Endothelial cell of umbilical vein (primary cell): ENCODE measurements around the gene COL7A1. TPM values are rescaled to one million over a fixed set of nuclear protein-coding genes. Genes with fewer than 3 reads are reported as not detected.

Source experiments
- BruUV-seq: library from RNA; stranded (reverse); fragments of 400-500 nt; replicated peaks from 2 replicates; lab custom pipeline; 2021; lab: Mats Ljungman, UMichigan
- CTCF ChIA-PET: fragments of 300-600, 350-600 bp; sonication (Branson Sonifier 250); formaldehyde crosslinking; loops from one replicate; lab custom pipeline; 2021; ENCODE audit warnings: antibody characterized with exemption, inconsistent platforms; lab: Charles Lee
- POLR2A ChIA-PET: fragments of 300-600, 350-600 bp; sonication (Branson Sonifier 250); formaldehyde crosslinking; loops from one replicate; lab custom pipeline; 2021; ENCODE audit warnings: antibody characterized with exemption, inconsistent platforms; lab: Charles Lee
- DNase-seq: peaks from one replicate; pipeline ENCODE4 v3.0.0-alpha.2; 2011; ENCODE audit warnings: low read depth, low spot score
- FAIRE-seq: peaks from 2 replicates; lab custom pipeline; 2011; peaks lifted over from hg19 to GRCh38; lab: Jason Lieb, UNC
- H2AFZ ChIP-seq: 2 replicates; pipeline ENCODE4 v1.6.0; 2012; ENCODE audit warnings: low read depth, low read length, control low read depth, inconsistent platforms
- H3K27ac ChIP-seq: 2 replicates; pipeline ENCODE4 v1.5.1; 2011; ENCODE audit warnings: low read depth, mild to moderate bottlenecking, control low read depth, low read length, moderate library complexity; ENCODE audit not compliant: insufficient read depth
- H3K27me3 ChIP-seq, 2 experiments: 2 replicates each; pipeline versions ENCODE4 v1.6.0 to v1.6.1; 2011; ENCODE audit warnings: low read length in 2 of 2, mixed read lengths in 1 of 2; ENCODE audit not compliant: control insufficient read depth in 2 of 2, insufficient read depth in 2 of 2
- H3K36me3 ChIP-seq, 2 experiments: 2 replicates in 1 of 2; 3 replicates in 1 of 2; pipeline ENCODE4 v1.5.1; 2011; ENCODE audit warnings: low read length in 2 of 2, mild to moderate bottlenecking in 1 of 2, moderate library complexity in 1 of 2; ENCODE audit not compliant: control insufficient read depth in 2 of 2, insufficient read depth in 2 of 2; ENCODE audit errors: extremely low read depth in 1 of 2
- H3K4me1 ChIP-seq: 3 replicates; pipeline ENCODE4 v1.5.1; 2011; ENCODE audit warnings: mild to moderate bottlenecking, low read length; ENCODE audit not compliant: control insufficient read depth, insufficient read depth; ENCODE audit errors: extremely low read depth
- H3K4me2 ChIP-seq: 2 replicates; pipeline ENCODE4 v1.6.1; 2011; ENCODE audit warnings: low read length, control low read depth, mixed read lengths; ENCODE audit not compliant: insufficient read depth
- H3K4me3 ChIP-seq, 3 experiments: fragments of 200-600 bp in 1 of 3; sonication (generic), shearing (Covaris generic) in 1 of 3; replicated peaks in 1 of 3; 2 replicates each; pipeline ENCODE4 v1.5.1; 2011 to 2016; ENCODE audit warnings: control low read depth in 3 of 3, low read length in 3 of 3, mild to moderate bottlenecking in 2 of 3, inconsistent platforms in 1 of 3, low read depth in 1 of 3, moderate library complexity in 1 of 3; ENCODE audit not compliant: insufficient read depth in 1 of 3
- H3K79me2 ChIP-seq: 2 replicates; pipeline ENCODE4 v1.6.0; 2012; ENCODE audit warnings: low read length, inconsistent platforms; ENCODE audit not compliant: control insufficient read depth, insufficient read depth
- H3K9ac ChIP-seq: replicated peaks from 2 replicates; pipeline ENCODE3; 2011; ENCODE audit warnings: low read length, control low read depth; ENCODE audit not compliant: insufficient read depth; ENCODE audit errors: extremely low read depth
- H3K9me1 ChIP-seq: replicated peaks from 3 replicates; pipeline ENCODE4 v1.6.0; 2011; ENCODE audit warnings: mild to moderate bottlenecking, low read length; ENCODE audit not compliant: control insufficient read depth, insufficient read depth; ENCODE audit errors: extremely low read depth
- H3K9me3 ChIP-seq: replicated peaks from 2 replicates; pipeline ENCODE4 v1.5.1; 2012; ENCODE audit warnings: low read length, inconsistent platforms; ENCODE audit not compliant: control insufficient read depth, insufficient read depth
- H4K20me1 ChIP-seq: replicated peaks from 2 replicates; pipeline ENCODE3; 2011; ENCODE audit warnings: mild to moderate bottlenecking, low read length; ENCODE audit not compliant: control insufficient read depth, insufficient read depth; ENCODE audit errors: extremely low read depth
- EZH2 ChIP-seq: IDR thresholded peaks from 2 replicates; pipeline ENCODE4 v1.6.1; 2012; ENCODE audit warnings: borderline replicate concordance, low read depth, mild to moderate bottlenecking, moderate library complexity, low read length, inconsistent platforms; ENCODE audit not compliant: severe bottlenecking
- FOS ChIP-seq: IDR thresholded peaks from 2 replicates; pipeline ENCODE4 v1.6.1; 2011; ENCODE audit warnings: mild to moderate bottlenecking, low read length, moderate library complexity, borderline replicate concordance; ENCODE audit not compliant: insufficient read depth
- GATA2 ChIP-seq: IDR thresholded peaks from 2 replicates; pipeline ENCODE4 v1.7.0; 2011; ENCODE audit warnings: low read depth, mild to moderate bottlenecking, moderate library complexity, mixed read lengths, low read length; ENCODE audit not compliant: insufficient read length, insufficient read depth
- JUN ChIP-seq: IDR thresholded peaks from 2 replicates; pipeline ENCODE4 v1.6.1; 2011; ENCODE audit warnings: borderline replicate concordance, low read depth; ENCODE audit not compliant: insufficient read length, insufficient read depth
- MYC ChIP-seq: IDR thresholded peaks from one replicate; pipeline ENCODE4 v1.6.1; 2011; ENCODE audit warnings: mild to moderate bottlenecking, low read depth, low read length
- POLR2A ChIP-seq: IDR thresholded peaks from 2 replicates; pipeline ENCODE4 v1.6.1; 2012; ENCODE audit warnings: low read depth, mild to moderate bottlenecking, control low read depth, low read length
- POLR2AphosphoS5 ChIP-seq: IDR thresholded peaks from 2 replicates; pipeline ENCODE4 v1.6.1; 2012; ENCODE audit warnings: low read depth, mild to moderate bottlenecking, control low read depth, low read length, moderate library complexity; ENCODE audit not compliant: insufficient read depth
- dilution Hi-C: fragments of 300-500 bp; cut with MboI; formaldehyde crosslinking; loops from one replicate; pipeline ENCODE4 v1.15.0; 2019; ENCODE audit warnings: low sequenced_read_pairs; ENCODE audit not compliant: extremely low pct_ligation_motif_present
- intact Hi-C: fragments of 100-400 bp; cut with micrococcal nuclease; formaldehyde crosslinking; loops from one replicate; pipeline ENCODE4 v1.10.0; 2022
- polyA plus RNA-seq, 4 experiments: library from polyadenylated mRNA; depleted of rRNA in 3 of 4; stranded (reverse) in 3 of 4; unstranded in 1 of 4; fragments of >200 nt; gene quantifications; 2 replicates each; pipeline versions ENCODE4 v1.2.1 to v1.2.3, GENCODE V29; 2011 to 2012; ENCODE audit warnings: missing spikeins in 1 of 4
- total RNA-seq: library from RNA; stranded (reverse); gene quantifications from 2 replicates; pipeline ENCODE4 v1.2.3, GENCODE V29; 2021
- TF ChIP-seq, protein P1 (sequence below), 2 donors: IDR thresholded peaks; 1 replicate in 1 of 2; 2 replicates in 1 of 2; pipeline ENCODE4 v1.5.1; 2011; ENCODE audit warnings: low read length in 2 of 2, mild to moderate bottlenecking in 2 of 2, moderate library complexity in 2 of 2, control low read depth in 1 of 2, inconsistent platforms in 1 of 2, low read depth in 1 of 2; ENCODE audit not compliant: insufficient read depth in 1 of 2; ENCODE audit errors: extremely low read depth in 1 of 2
- TF ChIP-seq, protein P2 (sequence below): IDR thresholded peaks from 2 replicates; pipeline ENCODE4 v1.6.1; 2011; ENCODE audit not compliant: insufficient read depth, insufficient read length

The COL7A1 gene
- total and polyA plus RNA-seq, 2 donors (not counting 3 experiments of a cell fraction or from before 2014, with no cell fraction given) = 0.55 to 1.9 TPM

DNA sequence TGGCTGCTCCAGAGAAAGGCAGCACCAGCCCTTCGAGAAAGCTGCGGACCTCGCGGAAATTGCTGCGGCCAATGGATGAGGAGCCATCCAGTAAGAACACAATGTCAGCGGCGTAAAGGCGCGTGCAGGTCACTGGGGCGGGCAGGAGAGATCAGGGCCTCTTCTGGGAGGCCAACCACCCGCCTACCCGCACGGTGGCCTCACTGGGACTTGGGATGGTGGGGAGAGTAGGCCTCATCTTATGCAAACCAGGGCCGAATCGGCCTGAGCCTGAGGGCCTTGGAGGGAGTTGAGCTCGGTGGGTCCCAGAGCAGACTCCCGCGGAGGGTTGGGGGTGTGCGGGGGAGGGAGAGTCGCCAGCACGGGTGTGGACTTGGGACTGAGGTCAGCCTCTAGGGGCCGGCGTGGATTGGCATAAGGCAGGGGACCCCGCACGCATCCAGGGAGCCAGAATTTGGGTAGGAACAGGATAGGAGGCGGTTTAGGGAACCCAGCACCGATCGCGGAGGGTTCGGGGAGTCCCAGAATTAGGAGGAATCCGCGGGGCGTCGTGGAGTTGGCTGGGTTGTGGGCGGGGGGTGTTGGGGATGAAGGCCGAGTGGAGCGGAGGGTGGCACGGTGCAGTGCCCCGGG, 596 bp downstream of the COL7A1 start:
- intact Hi-C loops = no loop called here
- H3K36me3 ChIP-seq = peaks cover 0 to 8% of the 10 kb centered on the region in 2 experiments
- ChIA-PET CTCF (no interaction called here), POLR2A (no interaction called here)
- no peaks in the 10 kb centered on the region for H3K9me3 ChIP-seq
- BruUV-seq = no TSS peak
- TF ChIP-seq POLR2A = no peak
- no peak for TF ChIP-seq POLR2AphosphoS5
- no peak for TF ChIP-seq MYC
- TF ChIP-seq, protein P1, sequence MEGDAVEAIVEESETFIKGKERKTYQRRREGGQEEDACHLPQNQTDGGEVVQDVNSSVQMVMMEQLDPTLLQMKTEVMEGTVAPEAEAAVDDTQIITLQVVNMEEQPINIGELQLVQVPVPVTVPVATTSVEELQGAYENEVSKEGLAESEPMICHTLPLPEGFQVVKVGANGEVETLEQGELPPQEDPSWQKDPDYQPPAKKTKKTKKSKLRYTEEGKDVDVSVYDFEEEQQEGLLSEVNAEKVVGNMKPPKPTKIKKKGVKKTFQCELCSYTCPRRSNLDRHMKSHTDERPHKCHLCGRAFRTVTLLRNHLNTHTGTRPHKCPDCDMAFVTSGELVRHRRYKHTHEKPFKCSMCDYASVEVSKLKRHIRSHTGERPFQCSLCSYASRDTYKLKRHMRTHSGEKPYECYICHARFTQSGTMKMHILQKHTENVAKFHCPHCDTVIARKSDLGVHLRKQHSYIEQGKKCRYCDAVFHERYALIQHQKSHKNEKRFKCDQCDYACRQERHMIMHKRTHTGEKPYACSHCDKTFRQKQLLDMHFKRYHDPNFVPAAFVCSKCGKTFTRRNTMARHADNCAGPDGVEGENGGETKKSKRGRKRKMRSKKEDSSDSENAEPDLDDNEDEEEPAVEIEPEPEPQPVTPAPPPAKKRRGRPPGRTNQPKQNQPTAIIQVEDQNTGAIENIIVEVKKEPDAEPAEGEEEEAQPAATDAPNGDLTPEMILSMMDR (IDR thresholded peaks at IDR 0.05; ENCODE audit: extremely low read depth in 1 of 2, insufficient read depth in 1 of 2, low read depth in 1 of 2, low read length in 2 of 2) = no peak
- TF ChIP-seq, protein P2, sequence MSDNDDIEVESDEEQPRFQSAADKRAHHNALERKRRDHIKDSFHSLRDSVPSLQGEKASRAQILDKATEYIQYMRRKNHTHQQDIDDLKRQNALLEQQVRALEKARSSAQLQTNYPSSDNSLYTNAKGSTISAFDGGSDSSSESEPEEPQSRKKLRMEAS = no peak
- no peak for TF ChIP-seq FOS
- no peak for TF ChIP-seq JUN
- no peak for TF ChIP-seq GATA2
- TF ChIP-seq EZH2 = no peak
- dilution Hi-C loops = no loop called here
- H3K4me2 ChIP-seq = no peak overlapping the region
- no peak overlapping the region for H3K27ac ChIP-seq
- H3K4me1 ChIP-seq = peaks cover 6% of the 10 kb centered on the region
- no peak for DNase-seq
- H4K20me1 ChIP-seq = no peaks in the 10 kb centered on the region
- H3K9me1 ChIP-seq = no peaks in the 10 kb centered on the region
- H3K9ac ChIP-seq = no peak overlapping the region
- no peak for FAIRE-seq
- peaks cover 8 to 9% of the 10 kb centered on the region in 2 experiments for H3K27me3 ChIP-seq
- H3K4me3 ChIP-seq = no peak overlapping the region
- no peaks in the 10 kb centered on the region for H3K79me2 ChIP-seq
- no peak overlapping the region for H2AFZ ChIP-seq
